HepG2 (cell line): Measurements from ENCODE around the gene GRM2. TPM values are rescaled to one million over a fixed set of nuclear protein-coding genes. Genes with fewer than 3 reads are reported as not detected.

Experiments used
- BORCS8-MEF2B ChIP-seq: sonication (generic); formaldehyde crosslinking; IDR thresholded peaks from 2 replicates; pipeline ENCODE4 v1.8.0; 2022; ENCODE audit warnings: mild to moderate bottlenecking, missing genetic modification reagents
- CENPT ChIP-seq: sonication (generic); formaldehyde crosslinking; IDR thresholded peaks from 2 replicates; pipeline ENCODE4 v1.8.0; 2022; ENCODE audit warnings: low read depth, mild to moderate bottlenecking, moderate library complexity, missing genetic modification reagents
- EP300 ChIP-seq, 3 experiments: sonication (generic) in 1 of 3; formaldehyde crosslinking in 1 of 3; IDR thresholded peaks; 2 replicates each; pipeline versions ENCODE4 v1.5.1 to v1.6.1; 2011 to 2020; ENCODE audit warnings: low read depth in 2 of 3, low read length in 2 of 3, borderline replicate concordance in 1 of 3, improper control_type of control experiment in 1 of 3, mild to moderate bottlenecking in 1 of 3, missing genetic modification reagents in 1 of 3, moderate library complexity in 1 of 3
- FOXC1 ChIP-seq: sonication (generic); formaldehyde crosslinking; IDR thresholded peaks from 2 replicates; pipeline ENCODE4 v1.8.0; 2022; ENCODE audit warnings: mild to moderate bottlenecking, missing genetic modification reagents, borderline replicate concordance
- HMG20A ChIP-seq: IDR thresholded peaks from 2 replicates; pipeline ENCODE4 v1.6.1; 2016; ENCODE audit warnings: borderline replicate concordance
- KAT2B ChIP-seq: fragments of 150-350 bp; IDR thresholded peaks from 2 replicates; pipeline ENCODE4 v1.6.1; 2014; ENCODE audit warnings: low read depth, low read length, borderline replicate concordance
- MTF2 ChIP-seq: sonication (generic); formaldehyde crosslinking; IDR thresholded peaks from 2 replicates; pipeline ENCODE4 v1.5.0; 2020; ENCODE audit warnings: missing genetic modification reagents, borderline replicate concordance
- PHB2 ChIP-seq: fragments of 450-650 bp; IDR thresholded peaks from 2 replicates; pipeline ENCODE4 v1.6.1; 2018; ENCODE audit not compliant: partially characterized antibody
- TBX2 ChIP-seq: sonication (generic); formaldehyde crosslinking; IDR thresholded peaks from 2 replicates; pipeline ENCODE4 v1.5.0; 2020; ENCODE audit warnings: missing genetic modification reagents, mild to moderate bottlenecking, borderline replicate concordance
- XBP1 ChIP-seq: sonication (generic); formaldehyde crosslinking; IDR thresholded peaks from 2 replicates; pipeline ENCODE4 v1.5.0; 2020; ENCODE audit warnings: missing genetic modification reagents
- ZFP36L2 ChIP-seq: sonication (generic); formaldehyde crosslinking; IDR thresholded peaks from 2 replicates; pipeline ENCODE4 v1.4.0; 2020; ENCODE audit warnings: missing genetic modification reagents
- ZFX ChIP-seq: sonication (generic); formaldehyde crosslinking; IDR thresholded peaks from 2 replicates; pipeline ENCODE4 v1.4.0; 2020; ENCODE audit warnings: mild to moderate bottlenecking, low read depth, missing genetic modification reagents, moderate library complexity
- ZNF331 ChIP-seq: sonication (generic); formaldehyde crosslinking; IDR thresholded peaks from 2 replicates; pipeline ENCODE4 v1.4.0; 2020; ENCODE audit warnings: missing genetic modification reagents
- ZNF770 ChIP-seq: sonication (generic); formaldehyde crosslinking; IDR thresholded peaks from 2 replicates; pipeline ENCODE4 v1.5.0; 2020; ENCODE audit warnings: mild to moderate bottlenecking, missing genetic modification reagents
- ZNF790 ChIP-seq: sonication (generic); formaldehyde crosslinking; IDR thresholded peaks from 2 replicates; pipeline ENCODE4 v1.8.0; 2022; ENCODE audit warnings: missing genetic modification reagents, mild to moderate bottlenecking, borderline replicate concordance
- ZSCAN29 ChIP-seq: sonication (generic); formaldehyde crosslinking; conservative IDR thresholded peaks from 2 replicates; pipeline ENCODE4 v1.4.0; 2020; ENCODE audit warnings: mild to moderate bottlenecking, missing genetic modification reagents
- ZSCAN5A ChIP-seq: sonication (generic); formaldehyde crosslinking; IDR thresholded peaks from 2 replicates; pipeline ENCODE4 v1.8.0; 2022; ENCODE audit warnings: mild to moderate bottlenecking, missing genetic modification reagents, borderline replicate concordance
- polyA plus RNA-seq, 8 experiments: library from polyadenylated mRNA; depleted of rRNA in 3 of 8; stranded (reverse) in 7 of 8; unstranded in 1 of 8; fragments of >200 nt; fragmentation: Illumina TruSeq in 4 of 8; extraction: Trizol in 4 of 8; gene quantifications; 2 replicates each; pipeline versions ENCODE4 v1.2.1 to v1.2.3, GENCODE V29; 2011 to 2016; ENCODE audit warnings: low read depth in 4 of 8, missing spikeins in 1 of 8, mixed read lengths in 1 of 8; ENCODE audit not compliant: insufficient read depth in 1 of 8
- total RNA-seq, 5 experiments: library from RNA; depleted of rRNA; stranded (reverse); fragments of >200 nt; fragmentation: Illumina TruSeq; extraction: Trizol; gene quantifications; 2 replicates each; pipeline ENCODE4 v1.2.3, GENCODE V29; 2016; ENCODE audit warnings: low read depth in 1 of 5
- TF ChIP-seq, protein P1 (sequence below): sonication (generic); formaldehyde crosslinking; IDR thresholded peaks from 2 replicates; pipeline ENCODE4 v1.8.0; 2022; ENCODE audit warnings: mild to moderate bottlenecking, missing genetic modification reagents, moderate library complexity
- TF ChIP-seq, protein P2 (sequence below): sonication (generic); formaldehyde crosslinking; IDR thresholded peaks from 2 replicates; pipeline ENCODE4 v1.4.0; 2020; ENCODE audit warnings: missing genetic modification reagents
- TF ChIP-seq, protein P3 (sequence below): sonication (generic); formaldehyde crosslinking; IDR thresholded peaks from 2 replicates; pipeline ENCODE4 v1.9.0; 2021; ENCODE audit warnings: missing genetic modification reagents, borderline replicate concordance

The GRM2 gene
- total and polyA plus RNA-seq, 2 of the 13 experiments (the other 11 are each of a cell fraction or from before 2014, with no cell fraction given) = 0.04 to 0.07 TPM

- no peak for TF ChIP-seq ZSCAN29 (CRISPR knock-in tag)
- TF ChIP-seq ZNF331 (CRISPR knock-in tag) = no peak
- no peak for TF ChIP-seq PHB2
- peak; percentile 86 for TF ChIP-seq ZFX
- TF ChIP-seq ZNF790 (CRISPR knock-in tag) = no peak
- TF ChIP-seq, protein P1, sequence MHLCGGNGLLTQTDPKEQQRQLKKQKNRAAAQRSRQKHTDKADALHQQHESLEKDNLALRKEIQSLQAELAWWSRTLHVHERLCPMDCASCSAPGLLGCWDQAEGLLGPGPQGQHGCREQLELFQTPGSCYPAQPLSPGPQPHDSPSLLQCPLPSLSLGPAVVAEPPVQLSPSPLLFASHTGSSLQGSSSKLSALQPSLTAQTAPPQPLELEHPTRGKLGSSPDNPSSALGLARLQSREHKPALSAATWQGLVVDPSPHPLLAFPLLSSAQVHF (CRISPR knock-in tag) = no peak
- no peak for TF ChIP-seq FOXC1 (CRISPR knock-in tag)
- no peak; the same call in 1 of the 2 replicates for TF ChIP-seq BORCS8-MEF2B (CRISPR knock-in tag)
- TF ChIP-seq, protein P2, sequence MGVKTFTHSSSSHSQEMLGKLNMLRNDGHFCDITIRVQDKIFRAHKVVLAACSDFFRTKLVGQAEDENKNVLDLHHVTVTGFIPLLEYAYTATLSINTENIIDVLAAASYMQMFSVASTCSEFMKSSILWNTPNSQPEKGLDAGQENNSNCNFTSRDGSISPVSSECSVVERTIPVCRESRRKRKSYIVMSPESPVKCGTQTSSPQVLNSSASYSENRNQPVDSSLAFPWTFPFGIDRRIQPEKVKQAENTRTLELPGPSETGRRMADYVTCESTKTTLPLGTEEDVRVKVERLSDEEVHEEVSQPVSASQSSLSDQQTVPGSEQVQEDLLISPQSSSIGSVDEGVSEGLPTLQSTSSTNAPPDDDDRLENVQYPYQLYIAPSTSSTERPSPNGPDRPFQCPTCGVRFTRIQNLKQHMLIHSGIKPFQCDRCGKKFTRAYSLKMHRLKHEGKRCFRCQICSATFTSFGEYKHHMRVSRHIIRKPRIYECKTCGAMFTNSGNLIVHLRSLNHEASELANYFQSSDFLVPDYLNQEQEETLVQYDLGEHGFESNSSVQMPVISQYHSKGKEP (CRISPR knock-in tag) = no peak
- no peak for TF ChIP-seq XBP1 (CRISPR knock-in tag)
- TF ChIP-seq EP300 (IDR thresholded peaks at IDR 0.05; ENCODE audit: low read depth in 2 of 2, low read length in 2 of 2) = no peak
- no peak for TF ChIP-seq EP300 (CRISPR knock-in tag; IDR thresholded peaks at IDR 0.05; ENCODE audit: borderline replicate concordance)
- TF ChIP-seq KAT2B = no peak
- TF ChIP-seq, protein P3, sequence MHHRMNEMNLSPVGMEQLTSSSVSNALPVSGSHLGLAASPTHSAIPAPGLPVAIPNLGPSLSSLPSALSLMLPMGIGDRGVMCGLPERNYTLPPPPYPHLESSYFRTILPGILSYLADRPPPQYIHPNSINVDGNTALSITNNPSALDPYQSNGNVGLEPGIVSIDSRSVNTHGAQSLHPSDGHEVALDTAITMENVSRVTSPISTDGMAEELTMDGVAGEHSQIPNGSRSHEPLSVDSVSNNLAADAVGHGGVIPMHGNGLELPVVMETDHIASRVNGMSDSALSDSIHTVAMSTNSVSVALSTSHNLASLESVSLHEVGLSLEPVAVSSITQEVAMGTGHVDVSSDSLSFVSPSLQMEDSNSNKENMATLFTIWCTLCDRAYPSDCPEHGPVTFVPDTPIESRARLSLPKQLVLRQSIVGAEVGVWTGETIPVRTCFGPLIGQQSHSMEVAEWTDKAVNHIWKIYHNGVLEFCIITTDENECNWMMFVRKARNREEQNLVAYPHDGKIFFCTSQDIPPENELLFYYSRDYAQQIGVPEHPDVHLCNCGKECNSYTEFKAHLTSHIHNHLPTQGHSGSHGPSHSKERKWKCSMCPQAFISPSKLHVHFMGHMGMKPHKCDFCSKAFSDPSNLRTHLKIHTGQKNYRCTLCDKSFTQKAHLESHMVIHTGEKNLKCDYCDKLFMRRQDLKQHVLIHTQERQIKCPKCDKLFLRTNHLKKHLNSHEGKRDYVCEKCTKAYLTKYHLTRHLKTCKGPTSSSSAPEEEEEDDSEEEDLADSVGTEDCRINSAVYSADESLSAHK (CRISPR knock-in tag) = no peak
- no peak for TF ChIP-seq CENPT (CRISPR knock-in tag)
- no peak for TF ChIP-seq TBX2 (CRISPR knock-in tag)
- TF ChIP-seq ZFP36L2 (CRISPR knock-in tag) = no peak
- no peak for TF ChIP-seq ZSCAN5A (CRISPR knock-in tag)
- TF ChIP-seq HMG20A (CRISPR knock-in tag) = 0 out of 2 replicates have a peak, but pooled peaks have one; percentile 14
- TF ChIP-seq ZNF770 (CRISPR knock-in tag) = peak; percentile 62; the same call in 1 of the 2 replicates
- 0 out of 2 replicates have a peak, but pooled peaks have one; percentile 84 for TF ChIP-seq MTF2 (CRISPR knock-in tag)
Observed at GRCh38 chr3:51671734-51672475, 35.0 kb upstream of the GRM2 start (continued).
